ENCODE measurements around the gene DDX42. TPM values are rescaled to one million over a fixed set of nuclear protein-coding genes. Genes with fewer than 3 reads are reported as not detected.

DDX42 gene
- total and polyA plus RNA-seq, 9 of the 15 experiments (the other 6 are each of a cell fraction or from before 2014, with no cell fraction given) = 16.5 to 149 (median 87.6) TPM

GRCh38 chr17:63798572-63799106 is 24.7 kb downstream of the DDX42 start:
- intact Hi-C loops (cut with micrococcal nuclease) (no loop called here), in situ Hi-C loops (cut with MboI) (no loop called here)
- Histone ChIP-seq H3K79me2 (ENCODE audit: control insufficient read depth, insufficient read depth, low read length) (peaks cover 14% of the 10 kb centered on the region; the same call in 1 of the 3 replicates), H3K27ac (ENCODE audit: extremely low read depth, low read depth, low read length) (no peak overlapping the region), H3K36me3 (ENCODE audit: control insufficient read depth, insufficient read depth, low read length) (peaks cover 95% of the 10 kb centered on the region), H2AFZ (ENCODE audit: low read depth, low read length) (no peak overlapping the region), H4K20me1 (replicated peaks; ENCODE audit: control insufficient read depth, insufficient read depth, low read length) (no peaks in the 10 kb centered on the region; the same call in 1 of the 2 replicates), H3K9me1 (ENCODE audit: control insufficient read depth, insufficient read depth, low read length) (no peaks in the 10 kb centered on the region), H3K4me3 (no peak overlapping the region), H3K9me3 (replicated peaks; ENCODE audit: control insufficient read depth, insufficient read depth, low read depth, low read length) (no peaks in the 10 kb centered on the region), H3K4me2 (ENCODE audit: insufficient read depth, low read length) (no peak overlapping the region), H3K4me1 (replicated peaks in 1 of 2; ENCODE audit: control insufficient read depth in 2 of 2, insufficient read depth in 2 of 2, low read length in 2 of 2) (no peaks in the 10 kb centered on the region), H3K9ac (ENCODE audit: insufficient read depth in 1 of 2, low read depth in 2 of 2, low read length in 2 of 2) (no peak overlapping the region), H3K27me3 (ENCODE audit: control insufficient read depth in 2 of 2, insufficient read depth in 2 of 2, low read length in 2 of 2) (no peaks in the 10 kb centered on the region)
- DNase-seq (ENCODE audit: extremely low read depth in 1 of 4, low spot score in 3 of 4) (no peak), FAIRE-seq (no peak), ATAC-seq (no peak)
- 86% methylated on average over 3 of the region's 3 CpGs for WGBS (ENCODE audit: insufficient coverage, low coverage, missing lambda C conversion rate)
- POLR2A ChIA-PET = interaction anchor here (1.0 to 2.8 kb wide), 5 partner anchors 9 to 25 kb away, joined by 5 to 10 read pairs (median 6); partner anchors contain the start of genes CCDC47 and DDX42
- TF ChIP-seq RBM15 (IDR thresholded peaks at IDR 0.05; ENCODE audit: insufficient read depth, low read length) (no peak), ZNF124 (CRISPR knock-in tag; IDR thresholded peaks at IDR 0.05) (no peak), TCF3 (CRISPR knock-in tag; IDR thresholded peaks at IDR 0.05) (no peak), GATAD2A (IDR thresholded peaks at IDR 0.05) (no peak), ZNF197 (CRISPR knock-in tag; IDR thresholded peaks at IDR 0.05; ENCODE audit: low read depth) (no peak), PURB (CRISPR knock-in tag; IDR thresholded peaks at IDR 0.05; ENCODE audit: low read depth) (no peak), HNRNPH1 (optimal IDR thresholded peaks at IDR 0.05; ENCODE audit: low read depth, low read length) (no peak), ZNF512 (tag; IDR thresholded peaks at IDR 0.05) (no peak), DDX20 (tag; IDR thresholded peaks at IDR 0.05; ENCODE audit: low read depth) (no peak), GTF2E2 (tag; IDR thresholded peaks at IDR 0.05) (no peak), GABPB1 (CRISPR knock-in tag; IDR thresholded peaks at IDR 0.05) (no peak), SIN3A (IDR thresholded peaks at IDR 0.05; ENCODE audit: borderline replicate concordance in 2 of 2, control insufficient read depth in 1 of 2, low read depth in 2 of 2, low read length in 2 of 2) (no peak), ZNF75A (CRISPR knock-in tag; IDR thresholded peaks at IDR 0.05) (no peak), RHOXF2B (CRISPR knock-in tag; conservative IDR thresholded peaks at IDR 0.05) (no peak), RERE (CRISPR knock-in tag; IDR thresholded peaks at IDR 0.05; ENCODE audit: borderline replicate concordance) (no peak)
- no TSS peak for BruUV-seq (replicated peaks)
- CTCF ChIA-PET (ENCODE audit: low intra/inter-chr PET ratio) = no interaction called here
